HepG2 (cell line): ENCODE data around the gene JPH4. TPM values are rescaled to one million over a fixed set of nuclear protein-coding genes. Genes with fewer than 3 reads are reported as not detected.

Source experiments
- HDAC1 ChIP-seq: sonication (generic); formaldehyde crosslinking; IDR thresholded peaks from 2 replicates; pipeline ENCODE4 v1.5.1; 2020; ENCODE audit warnings: mild to moderate bottlenecking, missing genetic modification reagents
- HIC2 ChIP-seq: sonication (generic); formaldehyde crosslinking; IDR thresholded peaks from 2 replicates; pipeline ENCODE4 v1.9.0; 2022; ENCODE audit warnings: low read depth, missing genetic modification reagents
- JUN ChIP-seq: sonication (generic); formaldehyde crosslinking; IDR thresholded peaks from 2 replicates; pipeline ENCODE4 v1.4.0; 2020; ENCODE audit warnings: mild to moderate bottlenecking, missing genetic modification reagents
- KDM2A ChIP-seq: sonication (generic); formaldehyde crosslinking; IDR thresholded peaks from 2 replicates; pipeline ENCODE4 v1.4.0; 2020; ENCODE audit warnings: low read depth, missing genetic modification reagents, borderline replicate concordance
- KLF15 ChIP-seq: sonication (generic); formaldehyde crosslinking; IDR thresholded peaks from 2 replicates; pipeline ENCODE4 v1.8.1; 2023; ENCODE audit warnings: borderline replicate concordance, mild to moderate bottlenecking, inconsistent platforms, missing genetic modification reagents, mixed read lengths
- MED8 ChIP-seq: sonication (generic); formaldehyde crosslinking; IDR thresholded peaks from 2 replicates; pipeline ENCODE4 v1.8.1; 2023; ENCODE audit warnings: mild to moderate bottlenecking, missing genetic modification reagents; ENCODE audit not compliant: insufficient replicate concordance
- MTA1 ChIP-seq: sonication (generic); formaldehyde crosslinking; IDR thresholded peaks from 2 replicates; pipeline ENCODE4 v1.4.0; 2020; ENCODE audit warnings: missing genetic modification reagents, mild to moderate bottlenecking, borderline replicate concordance
- MTA3 ChIP-seq: sonication (generic); formaldehyde crosslinking; IDR thresholded peaks from 2 replicates; pipeline ENCODE4 v1.4.0; 2020; ENCODE audit warnings: missing genetic modification reagents
- MXD1 ChIP-seq: sonication (generic); formaldehyde crosslinking; IDR thresholded peaks from 2 replicates; pipeline ENCODE4 v1.4.0; 2020; ENCODE audit warnings: mild to moderate bottlenecking, missing genetic modification reagents
- MYC ChIP-seq: sonication (generic); formaldehyde crosslinking; IDR thresholded peaks from 2 replicates; pipeline ENCODE4 v1.9.0; 2021; ENCODE audit warnings: missing genetic modification reagents, borderline replicate concordance
- NFIB ChIP-seq: sonication (generic); formaldehyde crosslinking; IDR thresholded peaks from 2 replicates; pipeline ENCODE4 v1.9.0; 2021; ENCODE audit warnings: missing genetic modification reagents, mild to moderate bottlenecking, borderline replicate concordance
- SRSF9 ChIP-seq: fragments of 200-400 bp; formaldehyde crosslinking; IDR thresholded peaks from 2 replicates; pipeline ENCODE4 v1.6.1; 2018; ENCODE audit warnings: borderline replicate concordance, mild to moderate bottlenecking, low read depth, low read length; ENCODE audit not compliant: insufficient read depth, poor library complexity, severe bottlenecking
- ZBTB14 ChIP-seq: sonication (generic); formaldehyde crosslinking; IDR thresholded peaks from 2 replicates; pipeline ENCODE4 v1.4.0; 2020; ENCODE audit warnings: missing genetic modification reagents
- ZBTB38 ChIP-seq: sonication (generic); formaldehyde crosslinking; IDR thresholded peaks from 2 replicates; pipeline ENCODE4 v1.5.1; 2020; ENCODE audit warnings: mild to moderate bottlenecking, missing genetic modification reagents
- ZBTB39 ChIP-seq: sonication (generic); formaldehyde crosslinking; IDR thresholded peaks from 2 replicates; pipeline ENCODE4 v1.5.0; 2020; ENCODE audit warnings: missing genetic modification reagents
- ZFP90 ChIP-seq: sonication (generic); formaldehyde crosslinking; IDR thresholded peaks from 2 replicates; pipeline ENCODE4 v1.8.0; 2022; ENCODE audit warnings: missing genetic modification reagents, mild to moderate bottlenecking, inconsistent platforms, borderline replicate concordance
- ZIK1 ChIP-seq: sonication (generic); formaldehyde crosslinking; IDR thresholded peaks from 2 replicates; pipeline ENCODE4 v1.5.0; 2020; ENCODE audit warnings: mild to moderate bottlenecking, low read depth, missing genetic modification reagents, borderline replicate concordance
- ZNF136 ChIP-seq: sonication (generic); formaldehyde crosslinking; IDR thresholded peaks from 2 replicates; pipeline ENCODE4 v1.8.1; 2022; ENCODE audit warnings: low read depth, mild to moderate bottlenecking, moderate library complexity, missing genetic modification reagents
- ZNF264 ChIP-seq: sonication (generic); formaldehyde crosslinking; IDR thresholded peaks from 2 replicates; pipeline ENCODE4 v1.4.0; 2020; ENCODE audit warnings: missing genetic modification reagents
- ZNF331 ChIP-seq: sonication (generic); formaldehyde crosslinking; IDR thresholded peaks from 2 replicates; pipeline ENCODE4 v1.4.0; 2020; ENCODE audit warnings: missing genetic modification reagents
- ZNF33B ChIP-seq: sonication (generic); formaldehyde crosslinking; IDR thresholded peaks from 2 replicates; pipeline ENCODE4 v1.5.1; 2020; ENCODE audit warnings: mild to moderate bottlenecking, missing genetic modification reagents
- polyA plus RNA-seq, 8 experiments: library from polyadenylated mRNA; depleted of rRNA in 3 of 8; stranded (reverse) in 7 of 8; unstranded in 1 of 8; fragments of >200 nt; fragmentation: Illumina TruSeq in 4 of 8; extraction: Trizol in 4 of 8; gene quantifications; 2 replicates each; pipeline versions ENCODE4 v1.2.1 to v1.2.3, GENCODE V29; 2011 to 2016; ENCODE audit warnings: low read depth in 4 of 8, missing spikeins in 1 of 8, mixed read lengths in 1 of 8; ENCODE audit not compliant: insufficient read depth in 1 of 8
- total RNA-seq, 5 experiments: library from RNA; depleted of rRNA; stranded (reverse); fragments of >200 nt; fragmentation: Illumina TruSeq; extraction: Trizol; gene quantifications; 2 replicates each; pipeline ENCODE4 v1.2.3, GENCODE V29; 2016; ENCODE audit warnings: low read depth in 1 of 5

JPH4 gene
- total and polyA plus RNA-seq, 2 of the 13 experiments (the other 11 are each of a cell fraction or from before 2014, with no cell fraction given): 0.08 to 0.22 TPM

GRCh38 chr14:23556700-23557440 lies 21.7 kb downstream of the JPH4 start (continued):
- peak; percentile 41 for TF ChIP-seq ZBTB14
- peak; percentile 26; the same call in 1 of the 2 replicates for TF ChIP-seq ZNF331 (CRISPR knock-in tag)
- TF ChIP-seq NFIB (CRISPR knock-in tag): no peak
- peak; percentile 73; the same call in 1 of the 2 replicates for TF ChIP-seq ZNF136
- TF ChIP-seq KLF15 (CRISPR knock-in tag): 0 out of 2 replicates have a peak, but pooled peaks have one; percentile 63
- TF ChIP-seq HIC2 (CRISPR knock-in tag): 0 out of 2 replicates have a peak, but pooled peaks have one; percentile 11
- TF ChIP-seq HDAC1 (CRISPR knock-in tag): no peak
- TF ChIP-seq ZBTB38: peak; percentile 99
- TF ChIP-seq ZNF33B (CRISPR knock-in tag): no peak
- 0 out of 2 replicates have a peak, but pooled peaks have one; percentile 23 for TF ChIP-seq MXD1 (CRISPR knock-in tag)
- TF ChIP-seq JUN (CRISPR knock-in tag): no peak
- TF ChIP-seq KDM2A (CRISPR knock-in tag): peak; percentile 21; the same call in 1 of the 2 replicates
- TF ChIP-seq MTA1: peak; percentile 38; the same call in 1 of the 2 replicates
- TF ChIP-seq ZBTB39 (CRISPR knock-in tag): no peak
- TF ChIP-seq ZIK1 (CRISPR knock-in tag): no peak; the same call in 1 of the 2 replicates
- 0 out of 2 replicates have a peak, but pooled peaks have one; percentile 65 for TF ChIP-seq ZFP90 (CRISPR knock-in tag)
- no peak for TF ChIP-seq ZNF264 (CRISPR knock-in tag)
- peak; percentile 4 for TF ChIP-seq MED8
- TF ChIP-seq SRSF9: no peak
- peak; percentile 25; the same call in 1 of the 2 replicates for TF ChIP-seq MYC (CRISPR knock-in tag)
- TF ChIP-seq MTA3: no peak
